ENCODE data around the gene TRIM29. TPM values are rescaled to one million over a fixed set of nuclear protein-coding genes. Genes with fewer than 3 reads are reported as not detected.

The TRIM29 gene
- total RNA-seq, 2 donors from 2014 or later, result not detected

- Histone ChIP-seq H3K4me1 (ENCODE audit: control insufficient read depth, insufficient read depth, low read length) (no peaks in the 10 kb centered on the region), H3K4me3 (ENCODE audit: low read length) (no peak overlapping the region), H3K9me3 (ENCODE audit: control insufficient read depth, low read length) (no peaks in the 10 kb centered on the region), H3K9ac (ENCODE audit: extremely low read depth, low read length, poor library complexity, severe bottlenecking) (no peak overlapping the region), H3K36me3 (ENCODE audit: control insufficient read depth, insufficient read depth, low read length) (no peaks in the 10 kb centered on the region), H3K27me3 (ENCODE audit: control insufficient read depth, insufficient read depth, low read length, poor library complexity, severe bottlenecking) (peaks cover 66% of the 10 kb centered on the region), H3K27ac (ENCODE audit: low read depth, low read length) (no peak overlapping the region)
- H3K9me3 Mint-ChIP-seq, result no peaks in the 10 kb centered on the region
- no peak for TF ChIP-seq CTCF (conservative IDR thresholded peaks at IDR 0.05)
- WGBS, 2 experiments (ENCODE audit: insufficient coverage in 1 of 2, insufficient read length in 1 of 2), result 92 to 93% methylated on average over 4 to 8 of the region's 8 CpGs
- H3K27me3 Mint-ChIP-seq (ENCODE audit: insufficient read depth), result peaks cover 91% of the 10 kb centered on the region
- no peak overlapping the region for H3K4me3 Mint-ChIP-seq
- peak; percentile 21 for DNase-seq
- no peaks in the 10 kb centered on the region for H3K36me3 Mint-ChIP-seq (ENCODE audit: low read depth)
- no peak overlapping the region for H3K27ac Mint-ChIP-seq
- no peaks in the 10 kb centered on the region for H3K4me1 Mint-ChIP-seq
Observed at GRCh38 chr11:120130176-120130980, 7.5 kb downstream of the TRIM29 start.

GRCh38 chr11:120129570-120129969 is 8.3 kb downstream of the TRIM29 start:
- Mint-ChIP-seq H3K27ac (no peak overlapping the region), H3K4me3 (no peak overlapping the region), H3K4me1 (no peaks in the 10 kb centered on the region), H3K36me3 (ENCODE audit: low read depth) (no peaks in the 10 kb centered on the region), H3K27me3 (ENCODE audit: insufficient read depth) (peaks cover 88% of the 10 kb centered on the region), H3K9me3 (no peaks in the 10 kb centered on the region)
- WGBS, 2 experiments (ENCODE audit: insufficient coverage in 1 of 2, insufficient read length in 1 of 2), result 90 to 92% methylated on average over 2 to 9 of the region's 9 CpGs
- no peaks in the 10 kb centered on the region for H3K4me1 ChIP-seq (ENCODE audit: control insufficient read depth, insufficient read depth, low read length)
- no peak overlapping the region for H3K9ac ChIP-seq (ENCODE audit: extremely low read depth, low read length, poor library complexity, severe bottlenecking)
- H3K27me3 ChIP-seq (ENCODE audit: control insufficient read depth, insufficient read depth, low read length, poor library complexity, severe bottlenecking), result peaks cover 63% of the 10 kb centered on the region
- no peaks in the 10 kb centered on the region for H3K9me3 ChIP-seq (ENCODE audit: control insufficient read depth, low read length)
- no peak for TF ChIP-seq CTCF (conservative IDR thresholded peaks at IDR 0.05)
- DNase-seq, result no peak
- no peak overlapping the region for H3K4me3 ChIP-seq (ENCODE audit: low read length)
- H3K27ac ChIP-seq (ENCODE audit: low read depth, low read length), result no peak overlapping the region
- no peaks in the 10 kb centered on the region for H3K36me3 ChIP-seq (ENCODE audit: control insufficient read depth, insufficient read depth, low read length)

- WGBS, 2 experiments (ENCODE audit: insufficient coverage in 1 of 2, insufficient read length in 1 of 2), result 89 to 92% methylated on average over 7 to 14 of the region's 14 CpGs
- H3K4me1 ChIP-seq (ENCODE audit: control insufficient read depth, insufficient read depth, low read length), result no peaks in the 10 kb centered on the region
- H3K36me3 ChIP-seq (ENCODE audit: control insufficient read depth, insufficient read depth, low read length), result no peaks in the 10 kb centered on the region
- H3K27ac Mint-ChIP-seq, result no peak overlapping the region
- TF ChIP-seq CTCF (conservative IDR thresholded peaks at IDR 0.05), result no peak
- H3K27ac ChIP-seq (ENCODE audit: low read depth, low read length), result no peak overlapping the region
- H3K9ac ChIP-seq (ENCODE audit: extremely low read depth, low read length, poor library complexity, severe bottlenecking), result no peak overlapping the region
- H3K4me3 ChIP-seq (ENCODE audit: low read length), result no peak overlapping the region
- no peaks in the 10 kb centered on the region for H3K9me3 ChIP-seq (ENCODE audit: control insufficient read depth, low read length)
- H3K9me3 Mint-ChIP-seq, result no peaks in the 10 kb centered on the region
- peaks cover 58% of the 10 kb centered on the region for H3K27me3 ChIP-seq (ENCODE audit: control insufficient read depth, insufficient read depth, low read length, poor library complexity, severe bottlenecking)
- no peak for DNase-seq
- no peaks in the 10 kb centered on the region for H3K36me3 Mint-ChIP-seq (ENCODE audit: low read depth)
- no peak overlapping the region for H3K4me3 Mint-ChIP-seq
- H3K27me3 Mint-ChIP-seq (ENCODE audit: insufficient read depth), result peaks cover 81% of the 10 kb centered on the region
- H3K4me1 Mint-ChIP-seq, result no peaks in the 10 kb centered on the region
Observed at GRCh38 chr11:120128392-120129119, 9.4 kb downstream of the TRIM29 start.
